NCI-H2196 treated with DMSO at 0.1 percent for 48 hours (cell line): ENCODE data around the gene TTYH1.
A peak's percentile ranks its signal among the peaks of the same experiment; 100 is the strongest.
"Not testable (repeated sequence)": the region's sequence is repeated elsewhere in the genome, so short reads cannot be mapped to it uniquely, and the experiment has no call there.

Experiments used
- DNase-seq: peaks from one replicate; lab custom pipeline; 2025; ENCODE audit not compliant: unreplicated experiment; lab: John Stamatoyannopoulos, UW

The TTYH1 gene

DNA sequence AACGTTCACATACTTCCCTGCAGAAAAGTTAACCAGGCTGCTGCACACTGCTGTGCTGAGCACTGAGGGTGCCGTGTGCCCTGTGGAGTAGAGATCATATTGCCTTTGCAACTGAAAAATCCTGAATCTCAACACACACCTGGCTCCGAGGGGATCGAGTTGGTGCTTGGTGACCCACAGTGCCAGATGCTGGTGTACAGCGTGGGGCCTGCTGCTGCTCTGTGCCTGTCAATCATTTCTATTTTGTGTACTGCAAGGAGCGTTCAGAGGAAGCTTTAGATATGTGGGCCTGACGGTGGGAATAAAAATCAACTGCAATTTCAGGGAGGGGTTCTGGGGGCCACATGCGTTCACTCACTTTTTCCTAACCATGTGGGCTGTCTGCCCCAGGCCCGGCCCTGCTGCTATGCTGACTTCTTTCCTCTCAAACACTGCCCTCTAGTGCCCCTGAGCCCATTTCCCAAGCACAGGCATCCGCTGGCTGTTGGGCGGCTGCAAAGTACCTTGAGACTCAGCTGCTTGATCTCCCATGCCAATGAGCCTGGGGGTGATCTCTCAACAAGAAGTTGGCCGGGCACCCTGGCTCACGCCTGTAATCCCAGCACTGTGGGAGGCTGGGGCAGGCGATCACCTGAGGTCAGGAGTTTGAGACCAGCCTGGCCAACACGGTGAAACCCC is 24.0 kb downstream of the TTYH1 start:
- DNase-seq: no peak

- DNase-seq: no peak
Measured at GRCh38 chr19:54440641-54441040, 25.4 kb downstream of the TTYH1 start.

DNA sequence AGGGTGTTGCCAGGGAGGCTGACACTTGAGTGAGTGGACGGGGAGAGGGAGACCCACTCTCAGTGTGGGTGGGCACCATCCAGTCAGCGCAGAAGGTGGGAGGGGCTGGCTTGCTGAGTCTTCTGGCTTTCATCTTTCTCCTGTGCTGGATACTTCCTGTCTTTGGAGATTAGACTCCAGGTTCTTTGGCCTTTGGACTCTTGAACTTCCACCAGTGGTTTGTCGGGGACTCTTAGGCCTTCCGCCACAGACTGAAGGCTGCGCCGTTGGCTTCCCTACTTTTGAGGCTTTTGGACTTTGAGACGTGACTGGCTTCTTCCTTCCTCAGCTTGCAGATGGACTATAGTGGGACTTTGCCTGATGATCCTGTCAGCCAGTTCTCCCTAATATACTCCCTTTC is 29.5 kb downstream of the TTYH1 start:
- DNase-seq: no peak

- DNase-seq: not testable (repeated sequence)
Measured at GRCh38 chr19:54446349-54446748, 31.1 kb downstream of the TTYH1 start.

DNA sequence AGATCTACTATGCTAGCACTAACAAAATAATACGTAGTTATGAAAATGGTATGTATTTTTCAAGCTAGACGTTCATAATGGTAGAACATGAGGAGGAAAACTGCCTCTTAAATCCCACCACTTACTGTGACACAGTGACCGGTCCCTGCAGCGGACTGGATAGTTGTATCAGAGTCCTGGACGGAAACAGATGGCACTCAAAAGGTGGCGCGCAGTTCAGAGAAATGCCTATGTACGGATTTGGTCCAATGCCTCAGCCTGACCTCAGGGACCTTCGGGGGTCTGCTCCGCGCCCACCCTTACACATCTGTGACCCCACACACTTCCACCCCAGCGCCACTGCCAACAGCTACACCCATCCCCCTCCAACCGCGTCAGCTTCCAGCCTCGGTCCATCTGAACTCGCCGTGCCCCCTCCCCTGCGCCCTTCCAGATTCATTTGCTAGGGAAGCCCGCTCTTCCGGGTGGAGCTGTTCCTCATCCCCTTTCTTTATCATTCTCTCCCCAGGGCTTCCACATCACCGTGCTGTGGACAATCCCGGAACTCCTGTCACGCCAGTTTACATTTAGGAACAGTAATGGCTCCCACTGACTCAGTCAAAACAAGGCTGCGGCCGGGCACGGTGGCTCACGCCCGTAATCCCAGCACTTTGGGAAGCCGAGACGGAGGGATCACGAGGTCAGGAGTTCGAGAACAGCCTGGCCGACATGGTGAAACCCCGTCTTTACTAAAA is 32.9 kb downstream of the TTYH1 start:
- no peak for DNase-seq

- peak; percentile 88 for DNase-seq
Measured at GRCh38 chr19:54448774-54449700, 33.8 kb downstream of the TTYH1 start, which contains the start of gene LENG8. LENG8 (plus strand) TSS chr19:54449199; CDS start chr19:54451345, 2,146 bp downstream.

GRCh38 chr19:54449701-54450069 is 34.4 kb downstream of the TTYH1 start:
- no peak for DNase-seq

DNA sequence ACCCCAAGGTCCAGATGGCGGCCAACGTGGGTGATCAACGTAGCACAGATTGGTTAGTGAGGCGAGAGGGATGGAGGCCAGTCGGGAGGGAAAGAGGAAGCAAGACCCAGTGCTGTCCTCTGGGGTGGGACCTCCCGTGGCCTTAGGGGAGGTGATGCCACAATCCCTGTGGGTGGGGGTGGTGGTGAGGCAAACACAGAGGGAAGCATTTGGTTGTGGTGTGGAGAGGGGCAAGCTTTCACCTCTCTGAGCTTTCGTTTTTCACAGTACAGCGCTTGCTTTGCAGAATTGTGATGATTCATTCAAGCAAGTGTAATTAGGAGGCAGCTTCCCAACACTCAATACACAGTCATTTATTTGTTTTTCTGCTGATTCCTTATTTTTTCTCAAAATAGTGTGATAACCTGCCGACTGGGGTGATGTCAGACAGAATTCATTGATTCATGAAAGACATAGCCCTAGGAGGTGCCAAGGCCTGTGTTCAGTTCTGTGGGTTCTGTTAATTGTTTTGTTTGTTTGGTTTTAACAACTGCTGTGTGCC is 36.1 kb downstream of the TTYH1 start:
- DNase-seq: peak; percentile 26

- no peak for DNase-seq
Measured at GRCh38 chr19:54451997-54452396, 36.7 kb downstream of the TTYH1 start.

GRCh38 chr19:54452626-54453025 is 37.4 kb downstream of the TTYH1 start:
- no peak for DNase-seq

GRCh38 chr19:54453921-54454780 is 38.9 kb downstream of the TTYH1 start:
- no peak for DNase-seq

- DNase-seq: no peak
Measured at GRCh38 chr19:54454781-54455675, 39.8 kb downstream of the TTYH1 start.

- DNase-seq: no peak
Measured at GRCh38 chr19:54455786-54456422, 40.6 kb downstream of the TTYH1 start.

DNA sequence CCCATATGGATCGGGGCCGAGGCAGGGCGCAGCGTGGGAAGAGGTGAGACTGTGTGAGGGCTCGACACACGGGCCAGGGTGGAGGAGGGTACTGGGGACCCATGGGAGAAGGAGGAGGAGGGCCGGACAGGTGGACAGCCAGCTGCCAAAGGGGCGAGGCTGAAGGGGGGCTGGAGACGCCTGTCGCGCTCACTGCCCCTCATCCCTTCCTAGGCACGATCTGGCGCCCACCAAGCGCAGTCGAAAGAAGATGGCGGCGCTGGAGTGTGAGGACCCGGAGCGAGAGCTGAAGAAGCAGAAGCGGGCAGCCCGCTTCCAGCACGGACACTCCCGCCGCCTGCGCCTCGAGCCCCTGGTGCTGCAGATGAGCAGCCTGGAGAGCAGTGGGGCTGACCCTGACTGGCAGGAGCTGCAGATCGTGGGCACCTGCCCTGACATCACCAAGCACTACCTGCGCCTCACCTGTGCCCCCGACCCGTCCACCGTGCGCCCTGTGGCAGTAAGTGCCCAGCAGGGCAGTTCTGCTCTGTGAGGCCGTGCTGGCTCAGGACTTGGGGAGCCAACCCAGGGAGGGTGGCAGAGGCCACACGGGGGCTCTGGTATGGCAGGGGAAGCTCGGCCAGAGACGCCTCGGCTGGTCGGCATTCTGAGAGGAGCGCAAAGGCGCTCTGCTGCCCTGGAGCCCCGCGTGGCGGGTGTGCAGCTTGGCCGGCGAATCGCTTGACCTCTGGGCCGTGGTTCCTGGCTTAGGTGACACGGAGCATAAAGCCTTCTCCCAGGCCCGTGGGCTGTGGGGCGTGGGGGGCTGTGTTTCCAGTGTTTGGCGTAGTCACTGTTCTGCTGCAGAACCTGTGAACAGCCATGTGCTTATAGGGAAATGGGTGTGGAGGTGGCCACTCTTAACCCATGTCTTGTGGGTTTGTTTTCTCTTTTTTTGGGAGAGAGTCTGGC is 41.4 kb downstream of the TTYH1 start:
- no peak for DNase-seq

- DNase-seq: no peak
Measured at GRCh38 chr19:54457773-54458647, 42.7 kb downstream of the TTYH1 start.

GRCh38 chr19:54458648-54459281 is 43.5 kb downstream of the TTYH1 start:
- no peak for DNase-seq
